UCSD-AML1 (cell line): ENCODE measurements around the gene CPNE4.
"Not testable (repeated sequence)": the region's sequence is repeated elsewhere in the genome, so short reads cannot be mapped to it uniquely, and the experiment has no call there.

Experiments used
- DNase-seq: peaks from one replicate; lab custom pipeline; 2025; ENCODE audit not compliant: unreplicated experiment; lab: John Stamatoyannopoulos, UW

The CPNE4 gene

DNA sequence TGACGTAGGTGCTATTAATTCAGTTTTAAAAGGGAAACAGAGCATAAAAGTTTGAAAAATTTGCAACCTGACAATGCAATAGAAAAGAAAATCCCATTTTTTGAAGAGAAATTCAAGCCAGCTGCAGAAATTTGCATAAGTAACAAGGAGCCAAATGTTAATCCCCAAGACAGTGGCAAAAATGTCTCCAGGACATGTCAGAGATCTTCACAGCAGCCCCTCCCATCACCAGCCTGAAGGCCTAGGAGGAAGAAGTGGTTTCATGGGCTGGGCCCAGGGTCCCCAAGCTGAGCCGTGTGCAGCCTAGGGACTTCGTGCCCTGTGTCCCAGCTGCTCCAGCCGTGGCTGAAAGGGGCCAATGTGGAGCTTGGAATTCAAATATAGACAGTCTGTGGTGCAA lies 148.9 kb downstream of the CPNE4 start:
- not testable (repeated sequence) for DNase-seq

DNA sequence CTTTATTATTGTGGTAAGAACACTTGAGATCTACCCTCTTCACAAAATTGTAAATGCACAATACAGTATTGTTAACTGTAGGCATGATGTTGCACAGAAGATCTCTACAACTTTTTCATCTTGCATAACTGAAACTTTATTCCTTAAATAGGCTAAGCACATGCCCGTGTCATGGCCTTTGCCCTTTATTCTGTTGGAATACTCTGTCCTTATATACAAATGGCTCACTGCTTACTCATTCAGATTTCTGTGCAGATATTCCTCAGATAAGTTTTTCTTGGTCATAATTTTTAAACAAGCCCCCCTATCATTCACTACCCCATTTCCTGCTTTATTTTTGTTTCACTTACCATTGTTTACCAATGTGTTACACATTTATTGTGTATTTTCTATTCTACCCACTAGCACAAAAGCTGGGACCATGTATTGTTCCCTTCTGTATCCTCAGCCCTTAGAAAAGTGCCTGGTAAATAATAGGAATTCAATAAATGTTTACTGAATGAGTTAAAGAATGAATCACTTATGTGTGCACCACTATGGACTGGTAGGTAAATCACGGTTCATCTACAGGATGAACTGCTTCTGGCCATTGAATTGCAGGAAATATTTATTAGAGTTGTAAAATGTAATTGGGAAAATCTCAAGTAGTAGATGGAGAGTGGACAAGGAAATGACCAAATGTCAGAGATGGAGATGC lies 151.0 kb downstream of the CPNE4 start:
- no peak for DNase-seq

DNA sequence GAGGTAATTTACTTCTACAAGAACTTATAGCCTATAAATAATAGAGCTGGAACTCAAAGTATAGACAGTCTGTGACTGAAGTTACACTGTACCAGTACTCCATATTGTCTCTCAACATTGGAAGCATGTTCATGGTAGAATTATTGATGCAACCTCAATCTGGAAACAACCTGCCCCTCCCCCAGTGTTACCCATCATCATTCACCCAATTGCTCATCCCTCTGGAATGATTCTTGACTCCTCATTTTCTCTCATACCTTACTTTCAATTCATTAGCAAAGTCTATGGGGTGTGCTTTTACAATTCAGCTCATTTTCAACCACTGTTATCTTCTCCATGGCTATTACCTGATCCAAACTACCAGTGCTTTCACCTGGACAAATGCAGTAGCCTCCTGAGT lies 151.7 kb downstream of the CPNE4 start:
- no peak for DNase-seq

DNA sequence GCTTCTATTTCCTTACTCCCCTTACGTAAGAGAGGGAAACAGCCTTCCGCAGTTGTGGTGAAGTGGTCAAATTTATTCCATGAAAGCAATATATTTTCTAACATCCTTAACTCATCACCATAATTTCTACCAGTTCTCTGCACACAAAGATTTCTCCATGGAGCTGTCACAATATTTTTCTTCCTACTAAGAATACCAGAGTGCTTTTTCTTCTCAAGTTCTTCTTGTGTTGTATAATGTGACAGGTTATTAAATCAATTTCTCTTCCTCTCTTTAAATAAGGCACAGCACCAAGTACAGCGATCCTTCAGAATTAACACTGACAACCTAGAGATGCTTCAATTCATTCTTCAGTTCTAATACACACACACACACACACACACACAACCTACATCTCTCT lies 153.0 kb downstream of the CPNE4 start:
- no peak for DNase-seq

DNA sequence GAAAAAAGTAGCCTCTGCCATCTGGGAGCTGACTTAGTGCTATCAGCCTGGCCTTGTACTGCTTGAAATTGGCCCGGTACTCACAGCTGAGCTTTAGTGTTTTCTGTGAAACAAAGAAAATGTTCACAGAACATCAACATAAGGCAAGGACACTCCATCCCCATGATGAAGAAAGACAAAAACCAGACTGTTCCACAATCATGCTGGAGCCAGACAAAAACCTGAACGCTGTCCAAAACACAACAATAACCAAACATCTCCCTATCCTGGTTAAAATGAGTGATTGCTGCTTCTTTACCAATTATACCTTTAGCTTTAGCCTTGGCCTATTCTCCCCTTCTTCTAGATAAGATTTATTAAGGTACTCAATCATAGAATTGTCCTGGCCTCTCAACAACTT lies 153.9 kb downstream of the CPNE4 start:
- no peak for DNase-seq

DNA sequence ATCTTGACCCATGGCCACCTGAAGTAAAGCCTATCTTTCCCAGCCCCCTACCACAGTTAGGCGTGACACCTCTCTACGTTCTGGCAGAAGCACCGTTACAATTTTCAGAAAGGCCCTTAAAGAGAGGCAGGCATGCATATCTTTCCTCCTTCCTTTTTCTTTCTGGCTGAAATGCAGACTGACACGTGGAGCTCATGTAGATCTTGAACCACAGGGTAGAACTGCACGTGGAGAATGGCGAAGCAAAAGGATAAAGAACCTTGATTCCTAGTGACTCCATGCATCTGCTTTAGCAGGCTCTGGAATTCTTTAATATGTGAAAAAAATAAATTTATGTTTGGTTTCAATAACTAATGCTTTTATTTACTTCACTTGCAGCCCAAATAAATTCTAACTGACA lies 166.6 kb downstream of the CPNE4 start:
- no peak for DNase-seq

DNA sequence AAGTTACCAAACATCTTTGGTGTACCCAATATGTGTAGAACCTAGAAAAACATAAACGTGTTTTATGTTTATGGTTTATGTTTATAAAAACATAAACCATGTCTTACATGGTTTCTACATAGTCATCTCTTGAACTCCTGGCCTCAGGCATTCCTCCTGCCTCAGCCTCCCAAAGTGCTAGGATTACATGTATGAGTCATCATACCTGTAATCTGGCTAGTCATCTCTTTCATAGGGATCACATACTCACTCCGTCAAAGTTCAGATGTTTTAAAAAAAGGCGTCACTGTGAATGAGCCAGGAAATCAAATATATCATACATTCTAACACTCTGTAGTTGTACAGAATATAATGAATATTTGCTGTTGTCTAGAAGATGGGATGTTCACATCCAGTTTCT lies 178.6 kb downstream of the CPNE4 start:
- DNase-seq: no peak

DNA sequence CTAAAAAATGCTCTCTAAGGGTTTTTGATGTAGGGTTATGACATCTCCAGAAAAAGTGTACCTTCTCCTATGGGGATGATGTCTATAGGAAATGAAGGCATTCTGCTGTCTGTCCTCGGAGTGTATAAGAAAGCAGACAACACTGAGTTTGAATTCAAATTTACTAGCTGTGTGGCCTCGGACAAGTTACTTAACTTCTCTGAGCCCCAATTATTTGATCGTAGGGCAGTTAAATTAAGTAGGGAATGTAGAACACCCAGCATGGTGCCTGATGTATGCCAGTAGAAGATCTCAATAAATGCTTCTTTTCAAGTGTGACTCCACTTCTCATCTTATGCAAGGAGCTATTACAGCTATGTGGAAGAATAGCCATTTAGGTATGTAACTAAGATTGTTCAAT lies 184.6 kb downstream of the CPNE4 start:
- DNase-seq: no peak

DNA sequence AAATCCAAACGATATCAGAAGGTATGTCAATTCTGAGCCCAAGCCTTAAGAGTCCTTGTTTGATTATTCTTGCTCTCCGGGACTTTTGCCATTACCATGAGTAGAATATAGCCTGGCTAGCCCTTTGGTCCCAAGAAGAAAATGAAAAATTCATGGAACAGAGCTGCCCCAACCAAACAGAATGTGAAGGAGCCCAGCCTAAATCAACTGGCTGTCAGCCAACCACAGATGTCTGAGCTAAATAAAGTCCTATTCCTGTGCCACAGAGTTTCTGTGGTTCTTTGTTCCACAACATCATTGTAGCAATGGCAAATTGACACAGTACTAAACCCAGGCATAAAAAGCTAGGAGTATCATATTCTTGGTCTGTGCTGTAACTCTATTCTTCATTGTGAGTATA lies 185.2 kb downstream of the CPNE4 start:
- DNase-seq: no peak

DNA sequence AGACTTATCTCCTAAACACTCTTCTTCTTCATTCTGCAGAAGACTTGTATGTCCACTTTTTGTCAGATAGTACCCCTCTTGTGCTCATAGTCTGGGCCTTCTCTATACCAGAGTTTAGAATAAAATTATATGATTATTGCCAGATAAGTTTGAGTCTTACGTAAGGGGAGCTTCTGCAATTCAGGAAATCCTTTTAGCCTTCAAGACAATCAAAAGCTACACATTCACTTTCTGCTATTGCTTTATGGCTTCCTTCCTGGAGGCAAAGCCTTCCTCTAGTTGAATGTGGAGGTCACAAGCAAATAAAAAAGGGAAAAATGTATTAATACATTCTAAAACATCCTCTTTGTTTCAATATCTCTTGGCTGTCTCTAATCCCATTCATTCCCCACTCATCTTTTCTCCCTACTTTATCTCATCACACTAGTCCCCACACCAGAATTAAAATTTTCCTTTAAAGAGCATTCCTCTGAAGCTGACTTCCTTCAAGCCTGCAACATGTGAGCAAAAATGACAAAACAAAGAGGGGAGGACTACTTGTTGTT lies 186.8 kb downstream of the CPNE4 start:
- no peak for DNase-seq

DNA sequence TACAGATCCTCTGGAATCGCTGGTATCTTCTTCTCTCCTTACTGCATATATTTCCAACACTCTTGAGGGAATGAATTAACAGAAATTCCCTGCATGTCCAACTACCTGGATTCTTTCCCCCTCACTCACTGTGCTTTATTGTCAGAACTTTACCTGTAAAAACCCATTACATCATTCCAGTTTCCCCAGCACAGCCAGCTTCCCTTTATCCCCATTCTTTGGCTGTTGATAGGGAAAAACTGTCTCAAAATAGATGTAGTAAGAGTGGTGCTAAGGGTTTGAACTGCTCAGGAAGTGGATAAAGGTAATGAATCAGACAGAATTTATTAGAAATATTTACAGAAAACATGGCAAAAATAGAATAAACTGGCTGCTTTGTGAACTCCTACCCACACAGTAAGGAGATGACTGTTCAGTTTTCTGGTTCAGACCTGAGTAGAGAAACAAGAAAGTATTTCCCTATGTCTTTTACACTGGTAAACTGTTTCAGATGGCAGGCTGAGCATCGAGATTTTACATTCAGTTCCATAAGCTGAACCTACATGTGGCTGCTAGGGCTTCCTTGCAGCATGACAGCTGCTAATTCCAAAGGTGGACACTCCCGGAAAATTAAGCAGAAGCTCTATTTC lies 188.4 kb downstream of the CPNE4 start:
- DNase-seq: no peak

DNA sequence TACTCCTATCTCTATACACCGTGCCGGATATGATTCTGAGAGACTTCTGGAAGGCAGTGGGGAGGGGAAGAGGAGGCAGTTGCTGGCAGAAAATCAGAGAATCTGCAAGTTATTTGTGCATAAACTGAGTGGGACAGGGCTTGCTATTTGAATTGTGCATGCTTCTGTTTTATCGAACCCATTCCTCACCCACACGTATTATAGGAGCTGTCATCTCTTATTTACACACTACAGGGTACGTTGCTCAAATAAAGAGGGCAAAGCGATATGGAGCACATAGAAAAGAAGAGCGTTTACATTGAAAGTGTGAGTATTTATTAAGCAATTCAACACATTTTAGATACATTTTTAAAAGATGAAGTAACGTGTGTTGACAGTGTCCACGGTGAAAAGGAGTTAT lies 191.6 kb downstream of the CPNE4 start:
- DNase-seq: no peak

DNA sequence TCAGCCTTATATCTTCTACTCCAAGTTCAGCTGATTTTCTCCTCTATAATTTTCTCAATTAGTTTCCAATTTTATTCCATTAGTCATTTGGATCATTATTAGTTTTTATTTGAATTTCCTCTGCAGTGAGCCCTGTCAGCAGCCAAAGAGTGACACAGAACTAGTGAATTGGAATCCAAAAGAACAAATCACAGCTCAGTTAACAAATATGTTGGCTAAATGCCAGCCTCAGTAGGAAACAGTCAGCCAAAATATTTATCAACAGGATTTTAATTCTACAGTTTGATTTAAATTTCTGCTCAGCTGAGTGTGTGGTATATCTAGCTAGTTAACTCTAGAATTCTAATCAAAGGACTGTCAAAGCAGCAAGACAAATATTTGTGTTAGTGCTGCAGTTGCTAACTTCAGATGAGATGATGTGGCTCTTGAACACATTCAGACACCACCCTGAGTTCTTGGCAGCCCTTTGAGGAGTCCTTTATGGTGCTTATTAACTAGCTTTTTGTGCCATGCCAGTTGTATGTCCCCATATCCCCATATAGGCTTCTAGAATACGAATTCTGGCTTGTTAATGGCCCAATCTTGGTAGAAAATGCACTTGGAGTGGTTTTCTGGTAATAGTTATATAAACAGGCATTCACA lies 194.5 kb downstream of the CPNE4 start:
- DNase-seq: no peak

DNA sequence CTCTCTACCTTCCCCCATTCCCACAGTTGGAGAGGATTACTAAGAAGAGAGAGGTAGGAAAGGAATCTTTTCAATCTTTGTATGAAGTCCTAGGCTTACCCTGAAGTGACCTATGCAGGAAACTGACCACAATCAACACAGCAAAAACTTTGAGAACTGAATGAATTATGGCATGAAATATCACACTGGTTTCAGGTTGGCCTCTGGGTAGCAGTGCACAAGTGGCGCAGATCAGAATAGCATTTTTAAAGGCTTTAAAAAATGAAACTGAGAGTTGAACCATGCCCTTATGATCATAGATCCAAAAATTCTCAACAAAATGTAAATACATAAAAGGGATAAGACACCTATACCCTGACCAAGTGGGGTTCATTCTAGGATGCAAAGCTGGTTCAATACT lies 198.9 kb downstream of the CPNE4 start:
- DNase-seq: no peak

DNA sequence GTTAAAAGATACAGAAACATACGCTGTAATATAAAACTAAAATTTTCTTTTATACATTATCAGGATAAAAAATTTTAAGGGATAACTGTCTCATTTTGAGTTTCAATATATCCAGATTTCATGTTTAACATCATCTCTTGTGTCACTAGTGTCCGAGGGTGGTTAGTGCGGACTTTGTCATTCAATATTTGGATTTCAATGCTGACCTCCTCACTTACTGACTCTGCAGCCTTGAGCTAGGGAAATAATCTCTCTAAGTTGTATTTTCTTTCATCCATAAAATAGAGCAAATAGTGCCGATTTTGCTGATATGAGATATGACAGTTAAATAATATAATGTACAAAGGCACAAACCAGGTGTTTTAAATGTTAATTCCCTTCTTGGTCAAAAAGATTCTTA lies 203.2 kb downstream of the CPNE4 start:
- no peak for DNase-seq

DNA sequence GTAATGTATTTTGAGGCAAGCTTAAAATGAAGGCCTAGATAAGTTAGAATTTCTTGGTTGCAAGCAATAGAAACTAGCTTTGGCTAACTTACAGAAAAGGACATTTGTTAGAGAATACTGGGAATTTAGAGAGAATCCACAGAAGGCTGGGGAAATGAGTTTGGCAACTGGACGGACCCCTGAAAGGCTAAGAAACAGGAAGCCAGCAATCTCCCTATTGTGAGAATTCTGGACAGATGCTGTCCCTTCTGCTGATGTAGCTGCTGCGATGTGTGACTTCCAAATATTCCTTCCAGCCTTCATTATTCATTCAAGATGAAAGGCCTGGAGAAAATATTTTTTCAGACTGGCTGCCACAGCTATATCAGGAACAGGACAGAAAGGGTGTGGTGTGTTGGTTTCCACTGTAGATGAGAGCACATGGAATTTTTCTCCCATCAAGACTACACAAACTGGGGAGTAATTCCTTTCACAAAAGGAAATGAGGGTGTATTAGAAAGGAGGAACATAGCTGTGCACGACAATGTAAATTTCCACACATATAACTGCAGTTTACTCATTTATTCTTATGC lies 213.5 kb downstream of the CPNE4 start:
- no peak for DNase-seq

DNA sequence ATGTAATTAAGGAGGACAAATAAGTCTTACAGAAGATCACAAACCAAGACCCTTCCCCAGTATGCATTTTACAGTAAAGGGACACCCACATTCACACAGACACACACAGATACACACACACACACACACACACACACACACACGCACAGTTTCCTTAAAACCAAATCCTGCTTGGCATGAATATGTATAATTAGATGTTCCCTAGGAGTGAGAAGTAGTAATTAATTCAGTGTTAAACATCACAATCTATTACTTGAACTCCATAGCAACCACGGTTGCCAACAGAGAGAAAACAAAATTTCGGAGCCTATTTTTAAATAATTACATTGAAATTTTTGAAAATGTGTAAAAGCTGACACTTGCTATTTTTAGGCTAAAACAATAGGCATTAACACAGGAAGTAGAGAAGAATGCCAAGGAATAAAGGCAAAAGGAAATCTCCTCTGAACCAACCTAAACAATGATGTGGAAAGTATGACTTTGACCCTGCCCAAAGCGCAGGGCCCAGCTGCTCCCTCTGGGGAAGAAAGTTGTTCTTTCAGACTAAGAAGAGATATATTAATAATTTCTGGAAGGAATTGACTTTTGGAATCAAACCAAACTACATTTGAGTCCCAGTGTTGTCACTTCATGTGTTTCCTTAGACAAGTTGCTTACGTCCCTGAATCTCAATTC lies 215.3 kb downstream of the CPNE4 start:
- DNase-seq: no peak

DNA sequence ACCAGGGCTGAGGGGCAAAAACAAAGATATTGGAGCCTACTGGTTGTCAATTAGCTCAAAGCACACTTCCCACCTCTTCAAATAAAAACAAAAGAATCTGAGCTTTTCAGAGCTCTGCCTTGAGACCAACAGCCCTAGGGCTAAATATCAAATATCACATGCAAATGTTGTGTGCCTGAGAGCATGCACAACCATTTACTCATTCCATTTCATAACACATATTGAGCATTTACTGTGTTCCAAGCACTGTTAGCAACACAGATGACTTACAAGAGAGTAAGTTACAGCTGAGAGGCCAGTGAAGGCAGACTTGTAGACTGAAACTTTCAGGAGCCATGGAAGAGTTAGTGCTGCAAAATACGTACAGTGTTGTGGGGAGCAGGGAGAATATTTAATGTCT lies 222.4 kb downstream of the CPNE4 start:
- DNase-seq: no peak

DNA sequence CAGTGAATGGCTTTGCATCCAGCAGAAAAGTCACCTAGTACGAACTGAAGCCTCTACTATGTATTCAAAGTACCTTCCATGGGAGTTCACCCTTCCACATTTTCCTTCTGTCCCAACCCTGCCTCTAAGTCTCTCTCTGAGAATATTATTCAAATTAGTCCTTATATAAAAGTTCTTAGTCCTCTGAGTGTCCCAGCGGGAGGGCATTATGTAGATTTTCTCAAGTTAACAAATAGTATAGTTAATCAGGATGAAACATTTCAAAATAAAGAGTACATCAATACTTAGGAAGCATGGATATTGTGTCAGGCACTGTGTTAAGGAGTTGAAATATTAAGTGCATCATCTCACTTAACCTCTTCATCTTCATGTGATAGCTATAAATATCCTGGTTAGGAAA lies 223.3 kb downstream of the CPNE4 start:
- no peak for DNase-seq

DNA sequence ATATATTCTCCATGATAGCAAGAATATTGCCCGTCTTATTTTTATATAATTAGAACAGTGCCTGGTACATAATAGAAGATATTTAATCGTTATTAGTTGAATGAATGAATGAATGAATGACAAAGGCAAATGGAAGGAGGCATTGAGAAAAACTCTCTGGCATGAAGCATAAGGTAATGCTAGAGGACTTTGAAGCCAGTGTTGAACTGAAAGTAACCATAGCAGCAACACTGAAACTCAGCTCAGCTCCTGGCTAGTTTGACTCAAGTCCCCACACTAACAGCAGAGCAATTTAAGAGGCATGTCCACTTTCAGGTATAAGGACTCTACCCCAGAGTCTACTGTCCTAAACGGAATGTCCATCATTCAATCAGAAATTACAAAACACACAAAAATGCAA lies 227.0 kb downstream of the CPNE4 start:
- no peak for DNase-seq

DNA sequence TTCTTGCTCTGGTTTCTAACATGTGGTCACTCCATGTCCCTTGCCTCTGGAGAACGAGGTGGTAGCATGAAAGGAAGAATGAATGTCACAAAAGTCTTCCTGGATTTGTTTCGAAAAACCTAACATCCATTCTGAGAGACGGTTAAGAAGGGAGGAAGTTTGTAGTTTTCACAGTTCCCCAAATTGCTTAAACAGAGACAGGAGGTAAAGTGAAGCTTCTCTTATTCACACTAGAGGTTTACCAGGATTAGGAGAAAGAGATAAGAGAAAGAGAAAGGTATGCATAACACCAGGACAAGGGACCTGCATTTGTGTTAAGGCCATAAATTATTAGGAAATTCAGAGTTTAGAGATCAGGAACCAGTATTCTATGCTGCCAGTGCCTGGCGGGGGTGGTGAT lies 228.1 kb downstream of the CPNE4 start:
- DNase-seq: no peak
